ENCODE results near the gene UBE2J1.

Gene UBE2J1

GRCh38 chr6:89388846-89389245, 36.3 kb upstream of the UBE2J1 start:
- no peak for DNase-seq (ENCODE audit: low read depth)
- no peak overlapping the region for H3K4me3 ChIP-seq (ENCODE audit: low read depth, low read length)
- no peak for TF ChIP-seq CTCF (conservative IDR thresholded peaks at IDR 0.05; ENCODE audit: low read depth, low read length)

GRCh38 chr6:89387516-89388201, 35.1 kb upstream of the UBE2J1 start:
- H3K4me3 ChIP-seq (ENCODE audit: low read depth, low read length): no peak overlapping the region
- no peak for TF ChIP-seq CTCF (conservative IDR thresholded peaks at IDR 0.05; ENCODE audit: low read depth, low read length)
- no peak for DNase-seq (ENCODE audit: low read depth)

GRCh38 chr6:89386917-89387491, 34.5 kb upstream of the UBE2J1 start:
- no peak for DNase-seq (ENCODE audit: low read depth)
- no peak for TF ChIP-seq CTCF (conservative IDR thresholded peaks at IDR 0.05; ENCODE audit: low read depth, low read length)
- H3K4me3 ChIP-seq (ENCODE audit: low read depth, low read length): no peak overlapping the region

GRCh38 chr6:89385846-89386245, 33.3 kb upstream of the UBE2J1 start:
- no peak for TF ChIP-seq CTCF (conservative IDR thresholded peaks at IDR 0.05; ENCODE audit: low read depth, low read length)
- H3K4me3 ChIP-seq (ENCODE audit: low read depth, low read length): no peak overlapping the region
- DNase-seq (ENCODE audit: low read depth): no peak

GRCh38 chr6:89385156-89385667, 32.7 kb upstream of the UBE2J1 start:
- DNase-seq (ENCODE audit: low read depth): peak; percentile 7
- H3K4me3 ChIP-seq (ENCODE audit: low read depth, low read length): no peak overlapping the region
- TF ChIP-seq CTCF (conservative IDR thresholded peaks at IDR 0.05; ENCODE audit: low read depth, low read length): no peak

DNA sequence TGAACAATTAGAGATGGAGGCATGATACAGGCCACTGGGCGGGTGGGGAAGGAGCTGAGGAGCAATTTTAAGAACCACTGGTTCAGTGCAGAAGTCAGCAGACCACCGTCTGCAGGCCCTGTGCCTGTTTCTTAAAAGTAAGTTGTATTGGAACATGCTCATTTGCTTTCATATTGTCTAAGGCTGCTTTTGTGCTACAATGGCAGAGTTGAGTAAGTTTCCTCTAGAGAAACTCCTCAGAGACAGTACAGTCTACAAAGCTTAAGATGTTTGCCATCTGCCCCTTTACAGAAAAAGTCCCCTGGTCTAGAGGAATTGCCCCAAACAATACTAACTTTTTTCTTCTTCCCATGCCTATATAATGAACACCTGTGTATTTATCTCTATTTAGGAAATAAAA, 28.5 kb upstream of the UBE2J1 start:
- no peak for TF ChIP-seq CTCF (conservative IDR thresholded peaks at IDR 0.05; ENCODE audit: low read depth, low read length)
- no peak for DNase-seq (ENCODE audit: low read depth)
- H3K4me3 ChIP-seq (ENCODE audit: low read depth, low read length): no peak overlapping the region

- TF ChIP-seq CTCF (conservative IDR thresholded peaks at IDR 0.05; ENCODE audit: low read depth, low read length): no peak
- H3K4me3 ChIP-seq (ENCODE audit: low read depth, low read length): no peak overlapping the region
- no peak for DNase-seq (ENCODE audit: low read depth)
These were observed 26.8 kb upstream of the UBE2J1 start for GRCh38 chr6:89379281-89379680.
